Left ventricle myocardium superior (tissue), 1 donor: Measurements from ENCODE around the gene CHRNB2. TPM values are rescaled to one million over a fixed set of nuclear protein-coding genes. Genes with fewer than 3 reads are reported as not detected.
"Not testable (repeated sequence)": the region's sequence is repeated elsewhere in the genome, so short reads cannot be mapped to it uniquely, and the experiment has no call there.

Source experiments
- ATAC-seq: fragments of 200-7000 bp; cut with Tn5 transposase; one replicate; pipeline ENCODE4 v1.9.1; 2020; ENCODE audit warnings: mild to moderate bottlenecking, moderate library complexity
- DNase-seq: peaks from one replicate; pipeline ENCODE4 v3.0.0-alpha.2; 2020
- intact Hi-C: fragments of 100-400 bp; cut with micrococcal nuclease; formaldehyde crosslinking; loops from one replicate; pipeline ENCODE4 v1.11.0; 2022
- long read RNA-seq: library from polyadenylated mRNA; unstranded; transcript quantifications from one replicate; pipeline ENCODE4 v2.0.0, GENCODE V29; 2021
- total RNA-seq: library from RNA; stranded (reverse); fragmentation: NEBNext Ultra II Directional; extraction: Animal tissue kit (Norgen Biotek cat#: 25700); gene quantifications from one replicate; pipeline ENCODE4 v1.2.1, GENCODE V29; 2021
- donor health status: DM: no; HTN: yes; CAD: no; lungs with severe emphysema.

Gene CHRNB2
- total RNA-seq = not detected
- long read RNA-seq = 0 reads

DNA sequence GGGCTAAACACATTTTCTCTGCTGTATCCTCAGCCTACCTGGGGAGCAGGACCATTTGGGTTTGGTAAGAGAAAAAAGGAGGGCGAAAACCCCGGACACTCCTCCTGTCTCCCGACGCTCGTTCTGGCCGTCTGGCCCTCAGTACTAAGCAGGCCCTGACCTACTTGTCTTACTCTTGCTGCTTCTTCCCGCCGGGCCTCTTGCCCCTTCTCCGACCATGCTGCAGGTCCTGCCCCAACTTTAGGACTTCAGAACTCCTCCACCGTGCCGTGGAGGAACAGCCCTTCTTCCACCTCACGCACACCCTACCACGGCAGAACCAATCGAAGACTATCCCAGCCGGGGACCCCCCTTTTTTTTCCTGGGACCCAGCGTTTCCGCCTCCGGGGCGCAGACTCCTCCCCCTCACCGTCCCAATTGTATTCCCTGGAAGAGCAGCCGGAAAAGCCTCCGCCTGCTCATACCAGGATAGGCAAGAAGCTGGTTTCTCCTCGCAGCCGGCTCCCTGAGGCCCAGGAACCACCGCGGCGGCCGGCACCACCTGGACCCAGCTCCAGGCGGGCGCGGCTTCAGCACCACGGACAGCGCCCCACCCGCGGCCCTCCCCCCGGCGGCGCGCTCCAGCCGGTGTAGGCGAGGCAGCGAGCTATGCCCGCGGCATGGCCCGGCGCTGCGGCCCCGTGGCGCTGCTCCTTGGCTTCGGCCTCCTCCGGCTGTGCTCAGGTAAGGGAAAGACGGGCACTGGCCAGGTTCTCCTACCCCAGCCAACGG lies at the start of gene CHRNB2:
CHRNB2 (plus strand) TSS at position 393 of the 771 bp plus-strand sequence; CDS start at position 660, 267 bp downstream.
- DNase-seq = peak; percentile 82
- ATAC-seq = peak; percentile 98
- intact Hi-C loops = no loop called here

GRCh38 chr1:154519591-154519991 lies 48.0 kb upstream of the CHRNB2 start:
- DNase-seq (peak; percentile 35), ATAC-seq (peak; percentile 65)

GRCh38 chr1:154520333-154520732 lies 47.2 kb upstream of the CHRNB2 start:
- intact Hi-C loops = no loop called here
- ATAC-seq = peak; percentile 95
- peak; percentile 41 for DNase-seq

More at GRCh38 chr1:154519591-154519991, 48.0 kb upstream of the CHRNB2 start:
- intact Hi-C loops = no loop called here

DNA sequence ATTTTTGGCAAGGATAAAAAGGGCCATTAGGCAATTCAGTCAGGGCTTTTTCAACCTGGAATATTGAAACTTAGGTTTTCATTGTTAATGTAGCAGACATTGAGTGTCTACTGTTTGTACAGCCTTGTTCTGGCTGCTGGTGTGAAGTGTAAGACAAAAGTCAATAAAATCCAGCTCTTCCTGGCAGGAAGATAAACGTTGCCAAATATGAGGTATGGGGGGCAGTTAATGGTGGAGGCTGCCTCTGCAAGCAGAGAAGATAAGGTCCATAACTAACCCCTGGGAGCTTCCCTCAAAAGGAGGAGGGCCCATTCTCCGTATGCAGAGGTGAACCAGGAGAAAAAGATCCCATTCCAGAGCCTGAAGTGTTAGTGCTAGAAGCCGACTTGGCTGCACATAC lies 45.9 kb upstream of the CHRNB2 start:
- DNase-seq = no peak
- no peak for ATAC-seq
- intact Hi-C loops = no loop called here

DNA sequence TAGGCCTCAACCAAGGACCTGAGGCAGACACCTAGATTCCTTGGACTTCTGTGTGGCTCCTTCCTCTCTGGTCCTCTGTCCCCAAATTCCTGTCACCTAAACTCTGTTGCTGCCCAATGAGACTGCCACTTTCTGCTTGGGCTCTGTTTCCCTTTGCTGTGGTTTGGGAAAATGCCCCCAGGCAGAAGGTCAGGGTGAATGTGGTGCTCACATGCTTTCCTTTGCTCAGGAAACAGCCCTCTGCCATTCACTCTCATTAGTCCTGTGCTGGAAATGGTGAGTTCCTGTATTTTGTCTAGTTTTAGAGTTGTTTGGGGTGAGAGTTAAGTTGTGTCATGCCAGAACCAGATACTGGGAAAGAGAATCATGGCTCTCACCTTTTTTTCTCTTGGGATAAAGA lies 42.7 kb upstream of the CHRNB2 start:
- ATAC-seq (no peak), DNase-seq (no peak)
- intact Hi-C loops = no loop called here

GRCh38 chr1:154527192-154527591 lies 40.4 kb upstream of the CHRNB2 start:
- intact Hi-C loops = no loop called here
- DNase-seq = no peak
- no peak for ATAC-seq

GRCh38 chr1:154529308-154529707 lies 38.3 kb upstream of the CHRNB2 start:
- no peak for ATAC-seq
- no peak for DNase-seq
- intact Hi-C loops = no loop called here

GRCh38 chr1:154531950-154532349 lies 35.6 kb upstream of the CHRNB2 start:
- DNase-seq, intact Hi-C loops, ATAC-seq: not testable (repeated sequence)

GRCh38 chr1:154533952-154534844 lies 33.4 kb upstream of the CHRNB2 start:
- peak; percentile 29 for ATAC-seq

GRCh38 chr1:154536570-154536969 lies 31.0 kb upstream of the CHRNB2 start:
- intact Hi-C loops = no loop called here
- ATAC-seq (no peak), DNase-seq (no peak)

More at GRCh38 chr1:154533952-154534844, 33.4 kb upstream of the CHRNB2 start:
- DNase-seq = no peak
- intact Hi-C loops = no loop called here

GRCh38 chr1:154539486-154540483 lies 27.8 kb upstream of the CHRNB2 start:
- intact Hi-C loops = no loop called here
- no peak for DNase-seq
- no peak for ATAC-seq

DNA sequence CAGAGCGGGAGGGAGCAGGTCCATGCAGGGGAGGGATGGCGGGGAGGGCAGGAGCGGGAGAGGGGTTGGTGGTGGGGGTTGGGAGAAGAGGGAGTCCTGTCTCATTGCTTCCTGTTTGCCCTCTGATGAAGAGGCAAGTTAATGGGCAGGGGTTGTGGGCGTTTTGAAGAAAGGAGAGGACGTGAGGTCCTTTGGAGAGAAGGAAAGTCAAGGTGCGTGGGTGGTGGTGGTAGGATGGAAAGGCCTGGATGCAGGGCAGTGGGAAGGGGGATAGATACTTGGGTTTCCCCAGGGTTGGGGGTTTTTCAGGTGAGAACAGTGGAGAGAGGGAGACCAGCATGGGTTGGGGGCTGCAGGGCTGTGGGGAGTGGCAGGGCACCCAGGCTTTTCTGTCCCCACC lies 26.3 kb upstream of the CHRNB2 start:
- intact Hi-C loops = no loop called here
- no peak for ATAC-seq
- no peak for DNase-seq

DNA sequence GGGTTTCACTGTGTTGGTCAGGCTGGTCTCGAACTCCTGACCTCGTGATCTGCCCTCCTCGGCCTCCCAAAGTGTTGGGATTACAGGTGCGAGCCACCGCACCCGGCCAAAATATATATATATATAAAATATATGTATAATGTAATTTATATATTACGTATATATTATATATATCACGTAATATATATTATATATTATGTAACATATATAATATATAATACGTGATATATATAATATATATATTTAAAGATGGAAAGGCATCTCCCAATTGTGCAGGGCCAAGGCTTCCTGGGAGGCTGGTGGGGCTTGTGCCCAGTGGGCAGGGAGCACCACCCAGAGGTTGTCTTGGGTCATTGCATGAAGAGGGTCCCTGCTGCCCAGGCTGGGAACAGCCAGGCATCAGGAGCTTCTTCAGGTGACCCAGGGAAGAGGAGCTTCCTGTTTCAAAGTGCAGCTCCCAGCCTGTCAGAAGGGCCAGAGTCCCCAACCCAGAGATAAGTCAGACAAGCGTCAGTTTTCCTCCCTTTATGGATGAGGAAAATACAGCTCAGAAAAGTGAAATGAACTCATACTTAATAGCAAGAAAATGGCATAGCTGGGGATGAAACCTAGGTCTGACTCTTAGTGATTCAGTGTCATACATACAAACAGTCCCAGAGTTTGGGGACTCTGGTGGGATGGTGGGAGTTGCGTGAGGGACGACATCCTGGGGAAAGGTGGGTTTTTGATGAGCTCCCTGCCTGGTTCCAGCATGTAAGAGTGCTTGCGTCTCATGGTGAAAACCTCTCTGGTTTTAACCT lies 21.1 kb upstream of the CHRNB2 start:
- peak; percentile 65 for DNase-seq
- peak; percentile 75 for ATAC-seq
- intact Hi-C loops = loop anchor here (5.0 kb wide), 1 partner anchor 64 kb away; no protein-coding TSS in a partner anchor

DNA sequence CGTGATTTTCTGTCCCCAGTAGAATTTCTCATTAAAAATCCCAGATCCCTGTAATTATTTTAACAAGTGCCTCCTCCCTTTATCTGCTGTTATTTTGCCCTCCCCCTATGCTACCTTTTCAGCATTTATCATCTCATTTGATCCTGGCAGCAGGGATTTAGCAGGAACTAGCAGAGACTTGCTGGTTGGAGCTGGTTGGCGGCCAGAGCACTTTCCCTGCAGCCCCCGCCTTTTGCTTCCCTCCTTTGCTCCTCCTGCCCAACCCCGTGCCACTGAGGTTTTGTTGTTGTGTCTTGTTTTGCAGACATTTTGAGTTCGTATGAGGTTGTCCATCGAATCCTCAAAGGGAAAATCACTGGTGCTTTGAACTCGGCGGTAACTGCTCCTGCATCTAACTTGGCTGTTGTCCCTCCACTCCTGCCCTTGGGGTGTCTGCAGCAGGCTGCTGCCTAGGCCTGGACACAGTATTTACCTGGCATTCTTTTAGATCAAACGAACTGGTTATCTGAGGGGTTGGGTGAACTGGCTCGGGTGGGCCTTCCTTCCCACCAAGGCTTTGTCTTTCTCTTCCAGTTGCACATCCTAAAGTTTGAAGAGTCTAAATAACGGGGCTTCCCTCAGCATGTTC lies 20.4 kb upstream of the CHRNB2 start:
- no peak for ATAC-seq
- intact Hi-C loops = loop anchor here (5.0 kb wide), 1 partner anchor 65 kb away; no protein-coding TSS in a partner anchor

DNA sequence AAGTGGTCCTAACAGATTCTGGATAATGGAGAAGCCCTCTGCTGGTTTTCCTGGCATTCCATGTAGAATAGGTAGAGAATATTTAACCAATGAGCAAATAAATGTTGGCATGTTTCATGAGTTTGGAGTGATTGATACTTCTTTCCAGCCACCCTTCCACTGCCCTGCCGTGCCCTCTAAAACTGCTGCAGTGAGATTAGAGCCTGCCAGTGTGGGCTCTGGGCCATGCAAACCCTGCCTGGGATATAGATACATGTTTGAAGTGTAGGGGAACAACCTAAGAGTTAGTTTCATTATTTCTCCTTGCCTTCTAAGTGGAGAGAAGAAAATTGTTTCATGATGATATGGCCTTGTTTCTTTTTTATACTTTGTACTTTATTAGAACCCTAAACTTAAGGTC lies 19.6 kb upstream of the CHRNB2 start:
- intact Hi-C loops = loop anchor here (5.0 kb wide), 1 partner anchor 66 kb away; no protein-coding TSS in a partner anchor
- peak; percentile 69 for DNase-seq
- ATAC-seq = peak; percentile 84

More for the DNA sequence above, 20.4 kb upstream of the CHRNB2 start:
- DNase-seq = no peak

DNA sequence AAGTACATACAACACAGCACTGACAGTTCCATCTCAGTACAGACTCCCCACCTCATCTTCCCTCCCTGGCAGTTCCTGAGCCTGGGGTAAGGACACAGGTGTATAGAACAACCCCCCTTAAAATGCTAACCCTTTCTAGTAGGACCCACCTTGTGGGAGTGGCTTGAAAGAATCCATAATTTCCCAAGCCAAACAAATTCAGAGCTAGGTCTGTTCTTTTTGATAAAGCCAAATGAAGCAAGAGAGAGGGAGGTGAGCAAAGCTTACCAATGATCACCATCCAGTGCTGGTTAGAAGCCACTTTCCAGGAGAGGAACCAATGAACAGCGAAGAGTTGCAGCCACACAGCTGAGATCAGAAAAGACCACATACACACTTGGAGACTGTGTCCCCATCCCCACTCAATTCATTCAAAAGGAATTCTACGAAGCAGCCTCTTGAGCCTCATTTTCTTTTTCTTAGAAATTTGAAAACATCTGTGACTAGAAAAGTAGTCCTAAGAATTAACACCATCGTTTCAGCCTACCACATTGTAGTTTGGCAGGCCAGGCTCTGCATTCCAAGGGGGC lies 18.3 kb upstream of the CHRNB2 start:
- intact Hi-C loops = loop anchor here (5.0 kb wide), 1 partner anchor 67 kb away; no protein-coding TSS in a partner anchor
- DNase-seq (no peak), ATAC-seq (no peak)

- ATAC-seq = no peak
- DNase-seq = no peak
- intact Hi-C loops = no loop called here
These were observed 17.5 kb upstream of the CHRNB2 start for GRCh38 chr1:154550070-154550469.
